MG63 (cell line): ENCODE results near the gene VPS11. TPM values are rescaled to one million over a fixed set of nuclear protein-coding genes. Genes with fewer than 3 reads are reported as not detected.

Experiments
- DNase-seq: peaks from one replicate; pipeline ENCODE4 v3.0.0-alpha.2; 2020
- H3K27me3 ChIP-seq: fragments of 250-450 bp; sonication (Bioruptor Pico); 2 replicates; pipeline ENCODE4 v1.5.1; 2020; ENCODE audit warnings: mild to moderate bottlenecking, moderate library complexity
- H3K36me3 ChIP-seq: fragments of 250-450 bp; sonication (Bioruptor Pico); 2 replicates; pipeline ENCODE4 v1.5.1; 2020; ENCODE audit warnings: mild to moderate bottlenecking, moderate library complexity
- H3K4me3 ChIP-seq: fragments of 250-450 bp; sonication (Bioruptor Pico); 2 replicates; pipeline ENCODE4 v1.5.1; 2020; ENCODE audit warnings: mild to moderate bottlenecking, moderate library complexity
- H3K9me3 ChIP-seq: fragments of 250-450 bp; sonication (Bioruptor Pico); 2 replicates; pipeline ENCODE4 v1.5.1; 2020; ENCODE audit warnings: mild to moderate bottlenecking, moderate library complexity
- total RNA-seq: library from RNA; depleted of rRNA; stranded (reverse); fragments of >200 nt; shearing (Covaris generic); gene quantifications from 2 replicates; pipeline ENCODE4 v1.2.3, GENCODE V29; 2014; ENCODE audit warnings: low replicate concordance

Gene VPS11
- total RNA-seq, 1 experiment from 2014 or later: 14.2 TPM

DNA sequence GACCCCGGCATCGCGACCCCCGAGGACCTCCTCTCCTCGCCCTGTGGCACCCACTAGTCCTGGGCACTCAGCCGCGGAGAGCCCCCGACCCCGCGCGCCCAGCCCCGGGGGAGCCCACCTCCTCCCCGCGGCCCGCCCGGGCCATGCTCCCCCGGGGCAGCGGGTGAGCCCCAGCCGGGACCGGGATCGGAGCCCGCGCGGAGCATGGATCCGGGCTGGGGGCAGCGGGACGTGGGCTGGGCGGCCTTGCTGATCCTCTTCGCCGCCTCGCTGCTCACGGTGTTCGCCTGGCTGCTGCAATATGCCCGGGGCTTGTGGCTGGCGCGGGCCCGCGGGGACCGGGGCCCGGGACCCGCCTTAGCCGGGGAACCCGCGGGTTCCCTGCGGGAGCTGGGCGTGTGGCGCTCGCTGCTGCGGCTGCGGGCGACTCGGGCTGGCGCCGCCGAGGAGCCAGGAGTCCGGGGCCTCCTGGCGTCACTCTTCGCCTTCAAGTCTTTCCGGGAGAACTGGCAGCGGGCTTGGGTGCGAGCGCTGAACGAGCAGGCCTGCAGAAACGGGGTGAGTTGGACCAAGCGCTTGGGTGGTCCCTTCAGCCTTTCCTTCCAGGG is 40.0 kb downstream of the VPS11 start:
- Histone ChIP-seq H3K9me3 (no peaks in the 10 kb centered on the region), H3K4me3 (peak overlapping the region; percentile 83), H3K27me3 (no peaks in the 10 kb centered on the region), H3K36me3 (peaks cover 11% of the 10 kb centered on the region)
- DNase-seq: peak; percentile 18

DNA sequence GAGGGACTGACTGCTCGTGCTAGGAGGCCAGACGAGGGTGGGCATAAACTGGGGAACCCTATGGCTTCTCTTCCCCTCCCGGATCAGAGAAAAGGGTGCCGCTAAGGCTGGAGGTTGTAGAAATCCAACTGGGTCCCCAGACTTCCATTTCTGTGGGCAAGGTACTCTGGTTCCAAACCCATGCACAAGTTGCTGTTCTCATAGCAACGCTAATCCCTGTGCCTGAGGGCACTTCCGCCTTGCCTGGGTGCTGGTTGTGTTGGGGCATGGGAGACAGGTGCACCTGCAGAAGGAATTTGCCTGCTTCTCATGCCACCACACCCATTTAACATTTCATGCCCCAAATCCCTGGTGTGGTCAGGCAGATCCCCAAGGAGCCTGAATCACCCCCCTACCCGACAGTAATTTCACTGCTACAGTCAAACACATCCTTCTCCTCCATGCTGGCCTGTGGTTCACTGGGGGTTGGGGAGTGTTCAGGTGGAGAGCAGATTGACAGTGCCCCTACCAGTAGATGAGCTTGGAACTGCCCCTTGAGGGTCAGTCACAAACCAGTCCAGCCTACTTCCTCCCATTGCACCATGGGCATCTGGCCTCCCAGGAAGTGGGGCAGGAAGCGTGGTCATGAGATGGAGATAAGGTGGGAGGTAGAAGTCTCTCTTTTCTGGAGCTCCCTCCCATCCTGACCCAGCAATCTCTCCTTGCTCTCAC is 40.7 kb downstream of the VPS11 start:
- Histone ChIP-seq H3K27me3 (no peaks in the 10 kb centered on the region), H3K4me3 (peak overlapping the region; percentile 83), H3K9me3 (no peaks in the 10 kb centered on the region), H3K36me3 (peaks cover 11% of the 10 kb centered on the region)
- DNase-seq: peak; percentile 17

DNA sequence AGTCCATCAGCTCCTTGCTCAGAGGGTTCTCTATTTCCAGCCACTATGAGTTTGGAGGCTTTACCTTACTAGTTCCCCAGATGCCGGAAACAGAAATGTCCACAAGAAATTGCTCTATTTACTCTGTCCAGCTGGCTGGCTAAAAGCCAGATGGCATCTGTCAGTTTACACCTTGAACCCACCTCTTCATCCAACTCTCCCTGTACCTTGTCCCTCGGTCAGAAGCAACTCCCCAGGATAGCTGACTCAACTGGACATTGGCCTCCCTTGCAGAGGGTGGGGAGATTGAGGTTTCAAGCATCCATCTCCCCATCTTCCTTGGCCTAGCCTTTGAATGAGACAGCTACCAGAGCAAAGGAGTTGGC is 41.2 kb downstream of the VPS11 start:
- Histone ChIP-seq H3K36me3 (peaks cover 14% of the 10 kb centered on the region), H3K9me3 (no peaks in the 10 kb centered on the region), H3K4me3 (peak overlapping the region; percentile 83), H3K27me3 (no peaks in the 10 kb centered on the region)
- no peak for DNase-seq

DNA sequence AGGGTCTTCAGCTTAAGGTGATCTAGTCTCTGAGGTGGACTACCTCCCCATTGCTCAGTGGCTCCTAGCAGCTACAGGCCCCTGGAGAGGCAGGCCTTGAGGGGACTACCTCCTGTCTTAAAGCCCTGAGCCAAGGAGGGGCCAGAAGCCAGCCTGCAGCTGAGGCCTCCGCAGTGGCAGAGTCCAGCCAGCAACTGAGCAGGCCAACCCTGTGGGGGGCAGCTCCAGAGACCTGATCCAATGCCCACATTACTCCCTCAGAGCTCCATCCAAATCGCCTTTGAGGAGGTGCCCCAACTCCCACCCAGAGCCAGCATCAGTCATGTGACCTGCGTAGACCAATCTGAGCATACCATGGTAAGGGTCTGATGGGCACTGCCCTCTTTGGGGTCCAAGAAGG is 42.2 kb downstream of the VPS11 start:
- DNase-seq: no peak
- H3K9me3 ChIP-seq: no peaks in the 10 kb centered on the region
- peaks cover 15% of the 10 kb centered on the region for H3K36me3 ChIP-seq
- H3K27me3 ChIP-seq: no peaks in the 10 kb centered on the region
- no peak overlapping the region for H3K4me3 ChIP-seq

DNA sequence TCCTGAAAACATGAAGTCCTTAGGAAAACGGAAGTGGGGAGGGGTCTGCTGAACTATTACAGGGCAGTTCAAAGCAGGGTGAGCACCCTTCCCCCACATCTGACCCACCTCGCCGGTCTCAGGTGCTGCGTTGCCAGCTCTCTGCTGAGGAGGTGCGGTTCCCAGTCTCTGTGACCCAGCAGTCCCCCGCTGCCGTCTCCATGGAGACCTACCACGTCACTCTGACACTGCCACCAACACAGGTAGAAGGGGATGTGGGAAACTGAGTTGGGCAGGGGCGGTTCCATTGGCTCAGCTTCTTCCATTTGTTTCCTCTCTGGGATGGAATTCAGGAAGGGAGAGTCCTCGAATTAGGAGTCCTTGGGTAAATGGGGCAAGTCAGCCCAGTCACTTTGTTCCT is 42.8 kb downstream of the VPS11 start:
- no peak overlapping the region for H3K4me3 ChIP-seq
- H3K9me3 ChIP-seq: no peaks in the 10 kb centered on the region
- DNase-seq: no peak
- no peaks in the 10 kb centered on the region for H3K27me3 ChIP-seq
- H3K36me3 ChIP-seq: peaks cover 16% of the 10 kb centered on the region

DNA sequence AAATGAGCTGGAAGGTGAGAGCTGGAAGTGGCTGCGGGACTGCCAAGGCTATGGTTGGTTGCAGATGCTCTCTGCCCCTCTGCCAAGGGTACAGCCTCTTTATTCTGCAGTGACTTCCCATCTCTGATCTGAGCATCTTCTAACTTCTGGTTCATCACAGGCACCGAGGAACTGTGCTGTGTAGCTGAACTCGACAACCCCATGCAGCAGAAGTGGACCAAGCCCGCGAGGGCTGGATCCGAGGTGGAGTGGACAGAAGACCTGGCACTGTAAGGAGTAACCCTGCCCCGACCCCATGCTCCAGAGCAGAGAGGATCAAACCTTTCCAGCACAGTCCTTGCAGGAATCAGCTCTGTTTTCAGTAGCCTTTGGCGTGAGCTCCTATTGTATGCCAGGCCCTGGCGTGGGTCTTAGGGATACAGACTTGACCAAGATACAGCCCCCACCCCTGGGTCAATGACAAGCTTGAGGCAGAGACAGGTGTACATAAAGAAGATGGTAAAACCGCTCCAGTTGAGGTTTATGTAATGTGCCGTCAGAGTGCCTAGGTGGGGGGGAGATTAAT is 43.8 kb downstream of the VPS11 start:
- DNase-seq: no peak
- H3K36me3 ChIP-seq: peaks cover 18% of the 10 kb centered on the region
- H3K4me3 ChIP-seq: no peak overlapping the region
- H3K27me3 ChIP-seq: no peaks in the 10 kb centered on the region
- no peaks in the 10 kb centered on the region for H3K9me3 ChIP-seq

DNA sequence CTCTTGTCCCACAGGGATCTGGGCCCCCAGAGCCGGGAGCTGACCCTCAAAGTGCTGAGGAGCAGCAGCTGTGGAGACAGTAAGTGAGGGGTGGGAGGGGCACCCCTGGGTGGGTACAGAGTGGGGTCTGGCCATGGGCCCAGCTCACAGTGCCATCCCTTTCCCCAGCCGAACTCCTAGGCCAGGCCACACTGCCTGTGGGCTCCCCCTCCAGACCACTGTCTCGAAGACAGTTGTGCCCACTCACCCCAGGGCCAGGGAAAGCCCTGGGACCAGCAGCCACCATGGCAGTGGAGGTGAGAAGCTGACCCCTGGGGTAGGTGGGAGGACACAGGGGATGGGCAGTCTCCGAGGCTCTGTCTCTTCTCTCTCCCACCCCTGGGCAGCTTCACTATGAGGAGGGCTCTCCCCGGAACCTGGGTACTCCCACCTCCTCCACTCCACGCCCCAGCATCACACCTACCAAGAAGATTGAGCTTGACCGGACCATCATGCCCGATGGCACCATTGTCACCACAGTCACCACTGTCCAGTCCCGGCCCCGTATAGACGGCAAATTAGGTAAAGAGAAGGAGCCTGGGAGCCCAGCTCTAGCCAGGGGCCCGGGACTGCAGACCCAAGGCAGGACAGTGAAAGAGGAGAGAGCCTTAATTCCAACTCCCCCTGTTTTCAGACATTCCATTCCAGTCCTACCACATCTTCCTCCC is 44.8 kb downstream of the VPS11 start:
- no peak for DNase-seq

DNA sequence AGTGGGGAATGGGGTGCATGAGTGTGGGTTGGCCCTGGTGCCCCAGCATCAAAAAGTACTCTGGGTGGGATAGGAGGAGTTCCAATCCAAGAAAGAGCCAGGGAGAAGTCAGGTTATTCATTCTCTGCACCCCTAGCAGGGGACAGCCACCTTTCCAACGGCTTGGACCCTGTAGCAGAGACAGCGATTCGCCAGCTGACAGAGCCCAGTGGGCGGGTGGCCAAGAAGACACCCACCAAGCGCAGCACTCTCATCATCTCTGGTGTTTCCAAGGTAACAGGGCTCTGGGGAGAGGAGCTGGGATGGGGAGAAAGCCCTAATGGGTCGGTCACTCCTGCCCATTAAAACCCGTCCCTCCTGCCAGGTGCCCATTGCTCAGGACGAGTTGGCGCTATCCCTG is 46.1 kb downstream of the VPS11 start:
- H3K27me3 ChIP-seq: no peaks in the 10 kb centered on the region
- H3K4me3 ChIP-seq: no peak overlapping the region
- no peak for DNase-seq
- H3K36me3 ChIP-seq: peaks cover 18% of the 10 kb centered on the region
- H3K9me3 ChIP-seq: no peaks in the 10 kb centered on the region

More for the DNA sequence above, 44.8 kb downstream of the VPS11 start:
- Histone ChIP-seq H3K36me3 (peaks cover 18% of the 10 kb centered on the region), H3K27me3 (no peaks in the 10 kb centered on the region), H3K9me3 (no peaks in the 10 kb centered on the region), H3K4me3 (no peak overlapping the region)

DNA sequence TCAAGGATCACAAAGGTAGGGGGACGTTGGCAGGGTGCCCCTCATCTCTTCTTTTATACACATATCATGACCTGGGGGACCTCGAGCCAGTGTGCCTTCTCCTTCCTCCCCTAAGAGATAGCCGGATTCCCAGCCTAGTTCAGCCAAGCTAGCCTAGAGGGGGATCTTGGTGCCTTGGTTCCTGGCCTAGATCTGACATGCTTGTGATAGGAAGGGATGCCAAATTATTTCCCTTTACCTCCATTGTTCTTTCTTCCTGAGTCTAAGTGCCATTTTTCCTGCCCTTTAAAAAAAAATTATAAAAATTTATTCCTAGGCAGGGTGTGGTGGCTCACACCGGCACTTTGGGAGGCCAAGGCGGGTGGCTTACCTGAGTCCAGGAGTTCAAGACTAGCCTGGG is 46.7 kb downstream of the VPS11 start:
- no peak overlapping the region for H3K4me3 ChIP-seq
- no peaks in the 10 kb centered on the region for H3K9me3 ChIP-seq
- no peak for DNase-seq
- H3K36me3 ChIP-seq: peaks cover 18% of the 10 kb centered on the region
- no peaks in the 10 kb centered on the region for H3K27me3 ChIP-seq

DNA sequence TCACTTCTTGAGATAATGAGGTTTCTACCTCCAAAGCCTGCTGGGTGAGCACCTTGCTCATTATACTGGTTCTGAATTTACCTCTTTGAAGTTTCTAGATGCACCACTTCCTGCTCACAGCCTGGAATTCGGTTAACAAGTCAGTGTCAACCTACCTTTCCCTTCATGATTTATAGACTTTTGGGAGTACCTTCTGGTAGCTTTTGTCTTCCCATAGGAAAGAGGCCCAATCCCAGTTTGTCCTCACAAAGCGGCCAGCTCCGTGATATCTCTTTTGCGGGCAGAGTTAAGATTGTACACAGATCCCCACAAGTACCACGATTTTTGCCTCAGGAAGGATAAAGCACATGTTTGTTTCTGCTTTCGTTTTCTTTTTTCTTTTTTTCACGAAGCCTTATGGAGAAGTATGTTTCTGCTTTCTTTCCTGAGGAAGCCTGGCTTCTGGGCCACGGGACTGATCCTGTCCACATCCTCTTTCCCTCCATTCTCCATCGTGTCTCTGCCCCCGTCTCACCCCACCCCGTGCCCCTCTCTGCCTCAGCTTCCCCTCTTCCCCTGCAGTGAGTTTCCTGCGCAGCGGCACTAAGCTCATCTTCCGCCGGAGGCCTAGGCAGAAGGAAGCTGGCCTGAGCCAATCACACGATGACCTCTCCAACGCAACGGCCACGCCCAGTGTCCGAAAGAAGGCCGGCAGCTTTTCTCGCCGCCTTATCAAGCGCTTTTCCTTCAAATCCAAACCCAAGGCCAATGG is 48.0 kb downstream of the VPS11 start:
- H3K36me3 ChIP-seq: peaks cover 13% of the 10 kb centered on the region; the same call in 1 of the 2 replicates
- DNase-seq: no peak

DNA sequence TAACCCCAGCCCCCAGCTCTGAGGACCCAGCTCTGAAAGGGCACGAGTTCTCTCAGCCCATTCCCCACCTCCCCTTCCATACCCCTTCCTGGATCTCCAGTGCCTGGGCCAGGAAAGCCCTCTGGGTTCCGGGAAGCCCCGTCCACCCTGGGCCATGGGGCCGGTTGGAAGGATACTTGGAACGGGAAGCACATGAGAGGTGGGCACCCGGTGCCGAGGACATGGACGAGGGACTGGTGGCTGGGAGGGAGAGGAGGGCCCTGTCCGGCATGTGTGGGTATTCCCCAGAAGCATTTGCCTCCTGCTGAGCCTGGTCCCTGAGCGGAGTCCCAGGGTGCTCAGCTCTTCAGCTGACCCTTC is 48.6 kb downstream of the VPS11 start:
- DNase-seq: no peak
- H3K27me3 ChIP-seq: no peaks in the 10 kb centered on the region
- no peaks in the 10 kb centered on the region for H3K9me3 ChIP-seq
- H3K4me3 ChIP-seq: no peak overlapping the region
- peaks cover 13% of the 10 kb centered on the region; the same call in 1 of the 2 replicates for H3K36me3 ChIP-seq

More for the DNA sequence above, 48.0 kb downstream of the VPS11 start:
- H3K27me3 ChIP-seq: no peaks in the 10 kb centered on the region
- no peak overlapping the region for H3K4me3 ChIP-seq
- no peaks in the 10 kb centered on the region for H3K9me3 ChIP-seq

DNA sequence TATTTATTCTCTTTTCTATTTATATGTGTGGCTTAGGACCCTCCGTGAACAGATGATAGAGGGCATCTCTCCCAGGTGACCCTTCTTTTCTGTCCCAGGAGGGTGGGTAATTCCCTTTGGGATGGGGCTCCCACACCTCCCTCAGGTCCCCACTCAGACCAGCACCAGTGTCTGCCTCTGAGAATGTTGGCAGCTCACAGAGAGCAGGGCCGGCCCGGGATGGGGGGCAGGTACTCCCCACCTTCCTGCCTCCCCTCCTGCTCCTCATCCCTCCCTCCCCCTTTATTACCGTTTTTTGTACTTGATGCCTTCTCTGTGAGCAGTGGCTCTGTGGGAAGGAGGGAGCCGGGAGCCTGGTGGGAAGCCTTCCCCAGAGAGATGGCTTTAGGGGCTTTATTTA is 49.0 kb downstream of the VPS11 start:
- no peak for DNase-seq
- H3K36me3 ChIP-seq: peaks cover 11% of the 10 kb centered on the region; the same call in 1 of the 2 replicates
- no peaks in the 10 kb centered on the region for H3K9me3 ChIP-seq
- H3K27me3 ChIP-seq: no peaks in the 10 kb centered on the region
- H3K4me3 ChIP-seq: no peak overlapping the region

DNA sequence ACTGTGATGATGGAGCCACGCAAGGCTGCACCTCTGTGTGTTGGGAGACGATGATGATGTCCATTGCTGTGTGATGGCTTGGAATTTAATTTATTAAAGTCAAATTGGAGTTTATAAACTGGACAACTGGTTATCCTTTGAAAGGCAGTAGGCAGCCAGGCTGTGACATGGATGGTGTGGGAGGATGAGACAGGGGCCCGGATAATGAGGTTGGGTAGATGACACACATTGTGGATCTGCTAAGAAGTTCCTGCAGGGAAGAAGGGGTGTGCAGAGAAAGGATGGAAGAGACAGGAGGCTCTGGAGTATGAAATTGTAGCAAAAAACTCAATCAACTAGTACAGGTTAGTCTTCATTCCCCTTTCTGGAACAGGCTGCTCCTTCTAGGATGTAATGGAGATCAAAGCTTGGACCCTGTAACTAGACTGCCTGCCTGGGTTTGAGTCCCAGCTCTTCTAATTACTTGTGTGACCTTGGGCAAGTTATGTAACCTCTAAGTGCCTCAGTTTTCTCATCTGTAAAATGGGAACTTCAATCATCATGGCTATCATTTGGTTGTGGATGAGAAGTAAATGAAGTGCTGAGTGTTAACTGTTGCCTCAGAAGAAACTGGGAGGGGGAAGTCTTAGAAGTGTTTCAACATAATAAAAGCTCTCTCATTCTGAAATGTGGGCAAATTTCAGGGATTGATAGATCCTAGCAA is 49.5 kb downstream of the VPS11 start:
- no peak for DNase-seq
- Histone ChIP-seq H3K9me3 (no peaks in the 10 kb centered on the region), H3K36me3 (peaks cover 7% of the 10 kb centered on the region; the same call in 1 of the 2 replicates)

DNA sequence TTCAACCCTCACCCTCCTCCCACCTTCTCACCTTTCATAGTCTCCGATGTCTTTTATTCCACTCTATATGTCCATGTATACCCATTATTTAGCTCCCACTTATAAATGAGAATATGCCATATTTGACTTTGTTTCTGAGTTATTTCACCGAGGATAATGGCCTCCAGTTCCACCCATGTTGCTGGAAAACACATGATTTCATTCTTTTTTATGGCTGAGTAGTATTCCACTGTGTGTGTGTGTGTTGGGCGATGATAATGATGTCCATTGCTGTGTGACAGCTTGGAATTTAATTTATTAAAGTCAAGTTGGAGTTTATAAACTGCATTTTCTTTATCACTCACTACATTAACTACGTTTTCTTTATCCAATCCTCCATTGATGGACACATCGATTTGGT is 50.6 kb downstream of the VPS11 start:
- no peak overlapping the region for H3K4me3 ChIP-seq
- H3K9me3 ChIP-seq: no peaks in the 10 kb centered on the region
- no peaks in the 10 kb centered on the region for H3K27me3 ChIP-seq
- no peak for DNase-seq
- peaks cover 7% of the 10 kb centered on the region; the same call in 1 of the 2 replicates for H3K36me3 ChIP-seq

More for the DNA sequence above, 49.5 kb downstream of the VPS11 start:
- Histone ChIP-seq H3K27me3 (no peaks in the 10 kb centered on the region), H3K4me3 (no peak overlapping the region)

DNA sequence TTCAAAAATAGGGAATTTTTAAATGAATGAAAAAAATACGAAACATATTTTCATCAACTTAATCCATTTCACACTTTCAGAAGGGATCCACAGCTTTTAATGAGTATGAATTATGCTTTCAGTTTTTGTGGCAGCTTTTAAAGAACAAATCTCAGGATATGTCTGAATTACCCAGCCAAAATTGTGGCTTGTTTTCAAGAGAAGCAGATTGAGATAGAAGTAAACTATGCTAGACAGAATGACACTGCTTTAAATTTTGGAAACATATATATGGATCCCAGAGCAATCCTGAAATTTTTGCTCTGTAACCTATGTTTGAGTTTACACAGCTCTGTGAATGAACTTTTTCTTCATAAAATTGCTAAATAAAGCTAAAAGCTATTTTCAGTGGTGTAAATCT is 51.3 kb downstream of the VPS11 start:
- Histone ChIP-seq H3K27me3 (no peaks in the 10 kb centered on the region), H3K4me3 (no peak overlapping the region), H3K36me3 (peaks cover 5% of the 10 kb centered on the region; the same call in 1 of the 2 replicates), H3K9me3 (no peaks in the 10 kb centered on the region)
- no peak for DNase-seq

DNA sequence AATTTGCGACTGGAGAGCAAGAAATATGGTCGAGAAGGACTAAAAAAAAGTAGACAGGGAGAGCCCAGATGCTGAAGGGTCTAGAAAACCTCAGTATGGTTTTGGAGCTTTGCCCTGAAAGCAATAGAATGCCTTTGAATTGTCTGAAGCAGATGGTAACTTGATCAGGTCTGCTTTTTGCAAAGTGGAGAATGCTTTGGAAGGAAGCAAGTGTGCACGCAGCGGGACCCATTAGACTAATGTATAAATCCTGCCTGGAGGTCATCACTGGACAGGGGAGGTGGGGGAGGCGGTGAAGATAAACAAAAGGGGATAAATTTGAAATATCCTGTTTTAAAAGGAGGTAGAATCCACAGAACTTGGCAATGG is 53.0 kb downstream of the VPS11 start:
- no peak for DNase-seq
- no peaks in the 10 kb centered on the region for H3K27me3 ChIP-seq
- H3K4me3 ChIP-seq: peak overlapping the region; percentile 87
- H3K9me3 ChIP-seq: no peaks in the 10 kb centered on the region
- H3K36me3 ChIP-seq: peaks cover 11% of the 10 kb centered on the region; the same call in 1 of the 2 replicates
